LNCAP (cell line): Measurements from ENCODE around the gene TMPRSS9.

ENCODE experiments used
- CTCF ChIP-seq: fragments of 450-650 bp; IDR thresholded peaks from 2 replicates; pipeline ENCODE4 v1.5.1; 2017; ENCODE audit warnings: mild to moderate bottlenecking

Gene TMPRSS9

GRCh38 chr19:2339644-2340310 is 20.3 kb upstream of the TMPRSS9 start:
- TF ChIP-seq CTCF, result no peak

DNA sequence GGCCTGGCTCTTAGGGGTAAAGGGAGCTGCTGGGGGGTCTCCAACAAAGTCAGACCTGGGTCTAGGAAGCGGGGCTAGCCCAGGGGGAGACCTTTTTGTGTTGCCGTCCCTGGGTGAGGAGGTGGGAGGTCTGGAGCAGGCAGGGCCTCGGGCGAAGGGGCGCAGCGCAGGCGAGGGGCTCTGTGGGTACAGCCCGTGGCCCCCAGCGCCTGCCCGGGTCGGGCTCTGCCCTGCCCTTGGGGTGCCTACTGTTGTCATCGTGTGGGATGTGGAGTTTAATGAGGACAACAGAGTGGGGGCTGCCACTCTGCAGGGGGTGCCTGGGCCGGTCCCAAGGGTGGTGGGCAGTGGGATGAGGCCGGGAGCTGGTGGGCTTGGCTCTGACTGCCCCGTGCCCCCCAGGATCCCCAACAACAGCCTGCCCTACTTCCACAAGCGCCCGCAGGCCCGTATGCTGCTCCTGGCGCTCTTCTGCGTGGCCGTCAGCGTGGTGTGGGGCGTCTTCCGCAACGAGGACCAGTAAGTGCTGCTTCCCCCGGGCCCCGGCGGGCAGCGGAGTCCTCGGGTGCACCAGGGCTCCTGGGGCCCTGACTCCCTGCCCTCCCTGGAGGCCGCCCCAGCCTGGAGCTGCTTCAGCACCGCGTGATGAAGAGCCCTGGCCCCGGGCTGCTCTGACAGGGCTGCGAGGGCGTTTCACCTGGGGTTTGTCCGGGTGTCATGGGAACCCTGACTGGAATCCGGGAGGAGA is 19.4 kb upstream of the TMPRSS9 start:
- no peak for TF ChIP-seq CTCF

GRCh38 chr19:2341244-2341751 is 18.8 kb upstream of the TMPRSS9 start:
- TF ChIP-seq CTCF, result no peak

DNA sequence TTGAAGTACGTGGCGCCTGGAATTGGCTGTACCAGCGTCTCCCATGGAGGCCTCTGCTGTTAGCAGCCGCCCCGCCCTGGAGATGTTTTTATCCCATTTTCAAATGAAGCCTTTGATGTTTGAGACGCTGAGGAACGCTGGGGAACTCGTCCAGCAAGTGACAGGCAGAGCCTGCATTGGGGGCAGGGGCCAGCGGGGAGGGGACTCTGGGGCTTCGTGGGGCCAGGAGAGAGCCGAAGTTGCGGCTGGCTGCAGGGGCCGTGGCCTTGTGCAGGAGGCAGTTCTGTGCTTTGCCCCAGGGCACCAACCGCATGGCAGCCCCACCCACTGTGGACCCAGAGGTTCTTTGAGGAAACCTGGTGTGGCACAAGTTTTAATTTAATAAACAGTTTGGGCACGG is 18.1 kb upstream of the TMPRSS9 start:
- TF ChIP-seq CTCF, result no peak

DNA sequence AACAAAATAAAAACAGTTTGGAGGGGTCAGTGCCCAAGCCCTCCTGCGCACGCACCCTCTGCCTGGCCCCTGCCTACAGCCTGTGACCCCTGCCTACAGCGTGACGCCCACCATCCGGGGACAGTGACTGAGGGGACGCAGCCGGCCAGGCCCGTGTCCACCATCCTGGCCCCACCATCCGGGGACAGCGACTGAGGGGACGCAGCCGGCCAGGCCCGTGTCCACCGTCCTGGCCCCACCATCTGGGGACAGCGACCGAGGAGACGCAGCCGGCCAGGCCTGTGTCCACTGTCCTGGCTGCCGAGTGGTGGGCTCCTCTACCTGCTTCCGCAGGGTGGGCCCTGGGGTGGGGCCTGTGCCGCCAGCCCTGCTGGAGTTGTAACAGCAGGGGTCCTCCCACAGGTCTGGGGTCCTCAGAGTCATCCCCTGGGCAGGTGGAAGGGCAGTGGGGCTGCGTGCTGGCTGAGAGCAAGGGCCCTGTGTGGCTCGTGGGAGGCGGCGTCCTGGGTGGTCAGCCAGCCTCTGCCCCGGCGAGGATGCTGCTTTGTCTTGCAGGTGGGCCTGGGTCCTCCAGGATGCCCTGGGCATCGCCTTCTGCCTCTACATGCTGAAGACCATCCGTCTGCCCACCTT is 17.3 kb upstream of the TMPRSS9 start:
- TF ChIP-seq CTCF, result no peak

GRCh38 chr19:2343289-2343982 is 16.6 kb upstream of the TMPRSS9 start:
- no peak for TF ChIP-seq CTCF

DNA sequence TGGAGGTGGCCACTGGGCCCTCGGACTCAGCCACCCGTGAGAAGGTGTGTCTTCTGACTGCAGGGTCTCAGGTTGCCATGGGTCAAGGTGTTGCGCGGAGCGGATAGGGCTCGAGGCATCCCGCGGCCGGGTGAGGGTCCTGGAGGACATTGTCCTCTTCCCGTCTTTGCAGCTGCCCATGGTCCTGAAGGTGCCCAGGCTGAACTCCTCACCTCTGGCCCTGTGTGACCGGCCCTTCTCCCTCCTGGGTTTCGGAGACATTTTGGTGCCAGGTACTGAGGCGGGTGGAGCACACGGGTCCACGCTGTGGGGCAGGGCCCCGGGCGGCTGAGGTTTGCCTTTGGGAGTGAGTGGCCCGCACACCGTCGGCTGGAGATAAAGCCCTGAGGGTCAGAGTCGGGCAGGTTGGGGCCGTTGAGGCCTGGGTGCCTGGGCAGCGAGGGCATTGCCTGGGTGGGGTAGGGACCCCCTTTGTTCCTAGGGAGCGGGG is 15.6 kb upstream of the TMPRSS9 start:
- TF ChIP-seq CTCF, result no peak
